ENCODE results near the gene SLC5A4. TPM values are rescaled to one million over a fixed set of nuclear protein-coding genes. Genes with fewer than 3 reads are reported as not detected.
"Not testable (repeated sequence)": the region's sequence is repeated elsewhere in the genome, so short reads cannot be mapped to it uniquely, and the experiment has no call there.

The SLC5A4 gene
- total RNA-seq, 1 experiment from 2014 or later, result not detected

- DNase-seq (ENCODE audit: low spot score), result no peak
These were observed 55.2 kb downstream of the SLC5A4 start for GRCh38 chr22:32199961-32200360.

- no peak for DNase-seq (ENCODE audit: low spot score)
These were observed 55.8 kb downstream of the SLC5A4 start for GRCh38 chr22:32199341-32199740.

GRCh38 chr22:32197553-32198226, 57.5 kb downstream of the SLC5A4 start:
- not testable (repeated sequence) for DNase-seq (ENCODE audit: low spot score)

- not testable (repeated sequence) for DNase-seq (ENCODE audit: low spot score)
These were observed 59.2 kb downstream of the SLC5A4 start for GRCh38 chr22:32195900-32196299.

- not testable (repeated sequence) for DNase-seq (ENCODE audit: low spot score)
These were observed 61.8 kb downstream of the SLC5A4 start for GRCh38 chr22:32193346-32193745.

GRCh38 chr22:32191021-32191420, 64.1 kb downstream of the SLC5A4 start:
- DNase-seq (ENCODE audit: low spot score), result not testable (repeated sequence)

GRCh38 chr22:32185821-32186220, 69.3 kb downstream of the SLC5A4 start:
- no peak for DNase-seq (ENCODE audit: low spot score)

- DNase-seq (ENCODE audit: low spot score), result no peak
These were observed 71.5 kb downstream of the SLC5A4 start for GRCh38 chr22:32183625-32184024.

GRCh38 chr22:32181043-32181442, 74.1 kb downstream of the SLC5A4 start:
- no peak for DNase-seq (ENCODE audit: low spot score)

GRCh38 chr22:32177221-32177765, 77.9 kb downstream of the SLC5A4 start:
- DNase-seq (ENCODE audit: low spot score), result no peak

- DNase-seq (ENCODE audit: low spot score), result no peak
These were observed 79.2 kb downstream of the SLC5A4 start for GRCh38 chr22:32175683-32176644.

GRCh38 chr22:32175115-32175514, 80.0 kb downstream of the SLC5A4 start:
- DNase-seq (ENCODE audit: low spot score), result no peak

Other genes with a start within 250 kb of the SLC5A4 start
- gene SLC5A1, start 212.1 kb downstream of the SLC5A4 start, total RNA-seq (2014; rRNA removed; shearing (Covaris generic)), result not detected in 2 replicates
- gene C22orf42, start 96.0 kb downstream of the SLC5A4 start, total RNA-seq (2014; rRNA removed; shearing (Covaris generic)), result not detected in 2 replicates
- not detected in 2 replicates for gene RFPL2, start 50.3 kb downstream of the SLC5A4 start, total RNA-seq (2014; rRNA removed; shearing (Covaris generic))
- not detected in 2 replicates for gene RFPL3, start 102.5 kb upstream of the SLC5A4 start, total RNA-seq (2014; rRNA removed; shearing (Covaris generic))
- 107 and 109 TPM in 2 replicates for gene RTCB, start 156.9 kb upstream of the SLC5A4 start, total RNA-seq (2014; rRNA removed; shearing (Covaris generic))
- gene BPIFC, start 209.1 kb upstream of the SLC5A4 start, total RNA-seq (2014; rRNA removed; shearing (Covaris generic)), result not detected in 2 replicates
- 62.4 and 69.9 TPM in 2 replicates for gene FBXO7, start 219.5 kb upstream of the SLC5A4 start, total RNA-seq (2014; rRNA removed; shearing (Covaris generic))

All from A172 (cell line).